HL-60/S4 treated with retinoic acid at 250 ng/mL for 4 days and 3 days (cell line): ENCODE results near the gene ZNF202.

Experiments
- in situ Hi-C: fragments of 300-500 bp; cut with MboI; formaldehyde crosslinking; loops from 2 replicates; pipeline ENCODE4 v1.7.0; 2022; ENCODE audit warnings: low sequenced_read_pairs

Gene ZNF202

DNA sequence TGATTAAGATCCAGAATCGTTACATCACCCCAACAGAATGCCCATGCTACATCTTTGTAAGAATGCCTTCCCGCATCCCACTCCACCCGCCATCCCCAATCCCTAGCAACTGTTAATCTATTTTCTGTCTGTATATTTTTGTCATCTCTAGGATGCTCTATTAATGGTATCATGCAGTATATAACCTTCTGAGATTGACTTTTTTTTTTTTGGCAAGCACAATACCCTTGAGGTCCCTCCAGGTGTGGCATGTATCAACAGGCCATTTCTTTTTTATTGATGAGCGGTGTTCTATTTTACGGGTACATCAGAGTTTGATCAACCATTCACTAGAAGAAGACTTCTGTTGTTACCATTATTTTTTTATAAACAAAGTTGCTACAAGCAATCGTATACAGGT lies 56.9 kb downstream of the ZNF202 start:
- in situ Hi-C loops = no loop called here

- in situ Hi-C loops = no loop called here
Observed at GRCh38 chr11:123683428-123684170, 57.9 kb downstream of the ZNF202 start.

DNA sequence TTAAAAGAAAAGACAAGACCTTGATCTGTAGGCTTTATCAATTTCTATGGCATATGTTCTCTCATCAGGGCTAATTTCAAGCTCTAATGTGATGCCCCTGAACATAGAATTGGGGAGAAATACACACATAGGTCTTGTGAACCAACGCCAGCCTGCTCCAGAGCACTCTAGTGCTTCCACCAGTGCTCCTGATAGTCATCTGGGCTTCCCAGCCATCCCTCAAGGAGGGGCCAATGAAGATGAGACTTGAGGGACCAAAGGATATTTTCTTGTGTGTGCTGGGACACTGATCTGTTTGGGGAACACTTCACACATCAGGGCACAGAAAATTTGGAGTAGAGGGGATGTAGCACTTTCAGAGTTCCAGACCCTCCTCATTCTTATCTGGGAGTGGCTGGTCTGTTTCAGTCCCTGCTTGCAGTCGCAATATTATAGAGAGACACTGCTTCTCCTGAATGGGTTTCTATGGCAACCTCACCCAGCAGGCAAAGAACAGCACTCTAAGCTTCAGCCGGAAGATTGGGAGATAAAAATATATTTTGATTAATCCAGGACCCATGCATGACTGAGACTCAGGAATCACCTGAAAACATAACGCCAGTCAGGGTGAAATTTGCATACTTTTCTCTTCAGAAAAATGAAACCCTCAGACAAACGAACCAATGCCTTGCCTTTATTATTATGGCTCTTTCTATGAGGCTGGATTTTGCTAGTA lies 58.6 kb downstream of the ZNF202 start:
- in situ Hi-C loops = no loop called here

DNA sequence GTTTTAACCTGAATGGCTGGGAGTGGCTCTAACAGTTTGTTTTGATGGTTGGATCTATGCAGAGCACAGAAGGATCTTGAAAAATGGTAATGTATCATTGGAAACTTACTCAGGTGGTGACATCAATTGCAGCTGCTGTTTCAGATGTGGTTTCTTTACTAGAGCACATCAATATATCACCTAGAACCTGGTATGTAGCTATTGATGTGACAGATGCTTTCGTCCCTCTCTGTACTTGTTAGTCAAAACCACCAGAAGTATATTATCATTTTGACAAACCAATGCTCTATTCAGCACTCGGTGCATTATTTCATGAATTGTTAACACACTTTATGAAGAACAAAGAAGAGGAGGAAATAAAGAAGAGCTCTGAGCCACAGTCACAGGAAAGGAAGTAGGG lies 60.4 kb downstream of the ZNF202 start:
- in situ Hi-C loops = no loop called here

DNA sequence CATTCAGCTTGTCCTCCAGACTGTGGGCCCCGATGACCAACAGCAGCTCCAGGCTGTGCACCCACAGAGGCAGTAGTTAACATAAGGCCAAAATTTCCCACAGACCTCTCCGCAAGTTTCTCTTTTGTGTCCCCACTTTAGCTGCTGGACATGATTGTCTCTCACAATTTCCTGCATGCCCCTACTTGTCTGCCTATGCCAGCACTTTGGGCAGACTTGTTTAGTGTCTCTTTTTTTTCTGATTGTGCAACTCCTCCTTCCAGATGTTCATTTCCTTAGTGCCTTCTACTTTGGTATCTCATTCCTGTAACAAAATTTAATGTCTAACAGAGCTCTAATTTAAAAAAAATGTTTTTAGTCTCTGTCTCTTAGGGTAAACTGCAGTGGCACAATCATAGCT lies 63.2 kb downstream of the ZNF202 start:
- in situ Hi-C loops = no loop called here

DNA sequence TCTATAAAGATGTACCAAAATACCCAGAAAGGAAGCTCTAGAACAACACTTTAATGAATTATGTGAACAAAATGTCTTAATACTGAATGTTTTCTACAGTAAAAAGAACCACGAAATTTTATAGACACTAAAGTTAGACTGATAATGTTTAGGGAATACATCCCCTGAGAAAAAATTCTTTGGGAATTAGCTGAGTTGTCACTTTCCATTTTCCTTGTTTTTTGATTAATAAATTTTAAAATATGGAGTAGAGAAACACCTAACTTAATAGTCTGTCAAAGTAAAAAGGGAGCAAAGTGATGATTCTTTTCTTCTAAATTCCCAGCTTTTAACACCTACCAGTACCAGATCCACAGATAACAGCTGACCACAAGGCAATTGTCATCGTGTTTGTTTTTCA lies 64.0 kb downstream of the ZNF202 start:
- in situ Hi-C loops = no loop called here

GRCh38 chr11:123674297-123674696 lies 67.2 kb downstream of the ZNF202 start:
- in situ Hi-C loops = no loop called here
